ENCODE data around the gene CREB3.
A peak's percentile ranks its signal among the peaks of the same experiment; 100 is the strongest.

CREB3 gene

DNA sequence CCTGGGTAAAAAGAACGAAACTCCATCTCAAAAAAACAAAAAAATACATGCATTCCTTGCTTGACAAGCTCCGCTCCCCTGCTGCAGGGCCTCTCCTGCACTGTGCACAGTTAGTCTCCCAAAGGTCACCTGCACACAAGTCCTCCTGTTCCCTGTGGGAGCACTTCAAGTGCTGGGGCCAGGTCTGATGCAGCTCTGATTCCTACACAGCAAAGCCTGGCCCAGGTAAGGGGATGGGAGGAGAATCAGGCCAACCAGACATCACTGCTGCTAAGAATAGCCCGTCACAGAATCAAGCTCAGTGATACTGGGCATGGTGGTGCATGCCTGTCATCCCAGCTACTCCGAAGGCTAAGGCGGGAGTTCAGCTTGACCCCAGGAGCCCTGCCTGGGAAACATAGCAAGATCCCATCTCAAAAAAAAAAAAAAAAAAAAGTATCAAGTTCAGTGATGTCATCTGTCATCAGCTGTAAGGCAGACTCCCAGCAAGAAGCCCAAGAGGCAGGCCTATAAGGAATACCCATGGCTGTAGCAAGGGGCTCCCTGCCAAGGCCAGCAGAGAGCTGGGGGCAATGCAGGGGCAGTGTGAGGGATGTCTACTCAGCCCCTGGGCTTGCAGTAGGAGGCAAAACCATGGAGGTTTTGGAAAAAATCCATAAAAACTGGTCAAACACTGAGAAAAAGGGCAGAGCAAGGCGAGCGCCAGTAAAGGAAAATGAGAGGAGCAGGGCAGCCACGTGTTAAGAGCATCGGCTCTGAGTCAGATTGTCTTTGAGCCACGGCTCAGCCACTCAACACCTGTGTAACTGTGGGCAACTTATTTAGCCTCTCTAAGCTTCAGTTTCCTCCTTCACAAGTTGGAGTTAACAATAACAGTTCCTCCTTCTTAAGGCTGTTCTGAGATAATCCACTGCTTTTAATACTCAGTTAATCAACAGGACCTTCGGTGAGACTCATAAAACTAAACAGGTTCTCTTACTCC, 46.0 kb upstream of the CREB3 start:
- Histone ChIP-seq H3K27ac (ENCODE audit: poor library complexity, severe bottlenecking) (peak overlapping the region; percentile 92), H3K4me1 (ENCODE audit: insufficient read depth, poor library complexity, severe bottlenecking) (peaks cover 14% of the 10 kb centered on the region), H3K9me3 (ENCODE audit: severe bottlenecking) (no peaks in the 10 kb centered on the region), H3K36me3 (ENCODE audit: low read depth) (peaks cover 69% of the 10 kb centered on the region), H3K4me3 (ENCODE audit: severe bottlenecking) (no peak overlapping the region), H3K27me3 (ENCODE audit: insufficient read depth, poor library complexity, severe bottlenecking) (no peaks in the 10 kb centered on the region)
- ATAC-seq (ENCODE audit: low read depth), result no peak
- no peak for DNase-seq (ENCODE audit: low spot score)
- TF ChIP-seq, protein P1, sequence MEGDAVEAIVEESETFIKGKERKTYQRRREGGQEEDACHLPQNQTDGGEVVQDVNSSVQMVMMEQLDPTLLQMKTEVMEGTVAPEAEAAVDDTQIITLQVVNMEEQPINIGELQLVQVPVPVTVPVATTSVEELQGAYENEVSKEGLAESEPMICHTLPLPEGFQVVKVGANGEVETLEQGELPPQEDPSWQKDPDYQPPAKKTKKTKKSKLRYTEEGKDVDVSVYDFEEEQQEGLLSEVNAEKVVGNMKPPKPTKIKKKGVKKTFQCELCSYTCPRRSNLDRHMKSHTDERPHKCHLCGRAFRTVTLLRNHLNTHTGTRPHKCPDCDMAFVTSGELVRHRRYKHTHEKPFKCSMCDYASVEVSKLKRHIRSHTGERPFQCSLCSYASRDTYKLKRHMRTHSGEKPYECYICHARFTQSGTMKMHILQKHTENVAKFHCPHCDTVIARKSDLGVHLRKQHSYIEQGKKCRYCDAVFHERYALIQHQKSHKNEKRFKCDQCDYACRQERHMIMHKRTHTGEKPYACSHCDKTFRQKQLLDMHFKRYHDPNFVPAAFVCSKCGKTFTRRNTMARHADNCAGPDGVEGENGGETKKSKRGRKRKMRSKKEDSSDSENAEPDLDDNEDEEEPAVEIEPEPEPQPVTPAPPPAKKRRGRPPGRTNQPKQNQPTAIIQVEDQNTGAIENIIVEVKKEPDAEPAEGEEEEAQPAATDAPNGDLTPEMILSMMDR (IDR thresholded peaks at IDR 0.05; ENCODE audit: poor library complexity, severe bottlenecking), result no peak

DNA sequence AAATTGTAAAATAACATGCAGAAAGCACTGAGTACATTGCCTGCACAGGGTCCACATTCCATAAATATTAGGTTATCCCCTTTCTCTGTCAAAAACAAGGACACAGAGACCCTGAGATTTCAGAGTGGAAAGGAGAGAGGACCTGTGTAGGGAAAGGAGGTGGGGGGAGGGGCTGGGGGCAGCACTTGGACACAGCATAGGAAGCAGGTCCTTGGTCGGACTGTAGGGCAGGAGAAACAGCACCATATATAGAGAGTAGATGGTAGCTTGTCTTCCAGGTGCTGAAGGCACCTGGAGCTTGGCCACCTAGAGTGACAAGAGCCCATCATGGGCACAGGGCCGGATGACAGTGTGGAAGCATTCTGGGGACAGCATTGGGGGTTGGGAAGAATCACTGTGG, 45.2 kb upstream of the CREB3 start:
- H3K36me3 ChIP-seq (ENCODE audit: low read depth), result peaks cover 63% of the 10 kb centered on the region
- peaks cover 14% of the 10 kb centered on the region for H3K4me1 ChIP-seq (ENCODE audit: insufficient read depth, poor library complexity, severe bottlenecking)
- DNase-seq (ENCODE audit: low spot score) (no peak), ATAC-seq (ENCODE audit: low read depth) (no peak)
- peak overlapping the region; percentile 92 for H3K27ac ChIP-seq (ENCODE audit: poor library complexity, severe bottlenecking)
- no peaks in the 10 kb centered on the region for H3K9me3 ChIP-seq (ENCODE audit: severe bottlenecking)
- H3K27me3 ChIP-seq (ENCODE audit: insufficient read depth, poor library complexity, severe bottlenecking), result no peaks in the 10 kb centered on the region
- TF ChIP-seq, protein P1 (IDR thresholded peaks at IDR 0.05; ENCODE audit: poor library complexity, severe bottlenecking), result no peak
- no peak overlapping the region for H3K4me3 ChIP-seq (ENCODE audit: severe bottlenecking)

DNA sequence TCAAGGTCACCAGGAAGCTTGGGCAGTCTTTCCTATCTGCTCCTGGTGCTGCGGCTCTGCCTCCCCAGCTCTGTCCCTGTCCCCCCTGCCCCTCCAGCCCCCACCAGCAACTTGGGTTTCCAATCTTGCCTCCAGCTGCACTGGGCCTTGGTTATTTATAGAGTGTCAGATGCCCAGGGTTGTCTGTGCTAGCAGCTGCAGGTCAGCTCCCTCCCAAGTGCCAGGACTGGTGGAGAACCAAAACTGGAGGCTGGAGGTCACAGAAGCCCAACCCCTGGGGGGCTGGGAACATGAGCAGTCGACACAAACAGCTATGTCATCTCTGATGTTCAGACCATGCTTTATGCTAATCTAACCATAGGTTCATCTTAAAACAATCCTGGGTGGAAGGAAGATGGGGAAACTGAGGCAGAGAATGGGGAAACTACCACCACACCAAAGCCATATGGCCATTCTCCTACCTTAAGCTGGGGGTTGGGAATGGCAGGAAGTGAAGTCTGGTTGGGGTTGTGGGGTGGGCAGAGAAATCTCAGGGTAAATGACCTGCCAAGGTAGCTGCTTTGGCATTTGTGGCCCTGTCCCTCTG, 44.4 kb upstream of the CREB3 start:
- H3K27ac ChIP-seq (ENCODE audit: poor library complexity, severe bottlenecking), result peak overlapping the region; percentile 92
- peak overlapping the region; percentile 54 for H3K4me3 ChIP-seq (ENCODE audit: severe bottlenecking)
- TF ChIP-seq, protein P1 (IDR thresholded peaks at IDR 0.05; ENCODE audit: poor library complexity, severe bottlenecking), result no peak
- no peaks in the 10 kb centered on the region for H3K9me3 ChIP-seq (ENCODE audit: severe bottlenecking)
- ATAC-seq (ENCODE audit: low read depth) (no peak), DNase-seq (ENCODE audit: low spot score) (no peak)
- H3K27me3 ChIP-seq (ENCODE audit: insufficient read depth, poor library complexity, severe bottlenecking), result no peaks in the 10 kb centered on the region
- peaks cover 55% of the 10 kb centered on the region for H3K36me3 ChIP-seq (ENCODE audit: low read depth)
- H3K4me1 ChIP-seq (ENCODE audit: insufficient read depth, poor library complexity, severe bottlenecking), result peaks cover 14% of the 10 kb centered on the region

DNA sequence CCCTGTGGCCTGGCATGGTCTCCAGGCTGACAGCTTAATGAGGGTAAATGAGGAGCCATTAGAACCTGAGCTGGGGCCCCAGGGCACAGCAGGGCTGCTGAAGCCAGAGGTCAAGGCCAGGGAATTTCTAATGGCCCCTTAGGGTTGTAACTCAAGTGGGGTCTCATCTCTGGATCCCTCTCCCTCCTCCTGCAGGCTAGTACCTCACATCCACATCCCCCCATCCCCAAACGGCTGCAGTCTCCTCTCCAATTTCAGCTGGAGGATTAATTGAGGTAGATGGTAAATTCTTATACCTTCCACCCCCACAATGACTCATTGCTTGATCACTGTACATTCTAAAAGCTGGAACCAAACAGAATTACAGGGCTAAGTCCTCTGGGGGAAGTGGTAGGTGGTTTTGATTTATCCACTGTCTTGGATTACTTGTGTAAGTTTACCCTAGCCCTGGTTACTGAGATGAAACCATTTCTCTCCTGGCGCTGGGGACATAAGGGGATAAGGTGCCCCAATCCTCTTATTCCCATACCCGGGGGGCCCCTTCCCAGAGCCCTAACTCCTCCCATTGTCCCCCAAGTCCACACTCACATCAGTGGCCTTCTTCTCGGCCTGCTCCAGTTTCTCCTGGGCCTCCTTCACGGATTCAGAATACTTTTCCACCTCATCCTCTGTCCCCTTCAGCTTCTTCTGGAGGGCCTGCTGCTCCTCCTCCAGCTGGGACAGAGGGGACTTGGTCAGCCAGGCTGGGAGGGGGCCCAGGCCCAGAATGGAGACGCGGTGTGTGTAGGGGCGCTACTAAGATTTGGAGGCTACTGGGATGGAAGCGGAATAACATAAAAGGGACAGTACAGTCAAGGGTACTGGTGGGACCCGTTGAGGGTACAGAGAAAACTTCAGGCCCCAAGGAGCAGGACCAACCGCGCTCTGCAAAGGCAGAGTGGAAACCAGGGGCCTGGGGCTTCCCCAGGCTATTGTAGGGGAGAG, 43.6 kb upstream of the CREB3 start:
- DNase-seq (ENCODE audit: low spot score), result no peak
- ATAC-seq (ENCODE audit: low read depth), result peak; percentile 57
- TF ChIP-seq, protein P1 (IDR thresholded peaks at IDR 0.05; ENCODE audit: poor library complexity, severe bottlenecking), result no peak
- Histone ChIP-seq H3K27me3 (ENCODE audit: insufficient read depth, poor library complexity, severe bottlenecking) (no peaks in the 10 kb centered on the region), H3K36me3 (ENCODE audit: low read depth) (peaks cover 47% of the 10 kb centered on the region), H3K4me3 (ENCODE audit: severe bottlenecking) (peak overlapping the region; percentile 54), H3K4me1 (ENCODE audit: insufficient read depth, poor library complexity, severe bottlenecking) (peaks cover 14% of the 10 kb centered on the region), H3K9me3 (ENCODE audit: severe bottlenecking) (no peaks in the 10 kb centered on the region), H3K27ac (ENCODE audit: poor library complexity, severe bottlenecking) (peak overlapping the region; percentile 92)
